ENCODE measurements around the gene S100A10.

S100A10 gene

GRCh38 chr1:151960780-151961513 is 32.7 kb downstream of the S100A10 start:
- no peak for DNase-seq

GRCh38 chr1:151958959-151959358 is 34.7 kb downstream of the S100A10 start:
- no peak for DNase-seq

GRCh38 chr1:151956957-151957497 is 36.6 kb downstream of the S100A10 start:
- DNase-seq = no peak

GRCh38 chr1:151953409-151954094 is 40.1 kb downstream of the S100A10 start:
- DNase-seq = no peak

GRCh38 chr1:151952811-151953210 is 40.8 kb downstream of the S100A10 start:
- no peak for DNase-seq

- no peak for DNase-seq
These were observed 44.1 kb downstream of the S100A10 start for GRCh38 chr1:151949371-151950193.

- no peak for DNase-seq
These were observed 45.2 kb downstream of the S100A10 start for GRCh38 chr1:151948506-151948905.

- no peak for DNase-seq
These were observed 46.5 kb downstream of the S100A10 start for GRCh38 chr1:151947140-151947539.

GRCh38 chr1:151945725-151946722 is 47.6 kb downstream of the S100A10 start:
- peak; percentile 78 for DNase-seq

GRCh38 chr1:151944857-151945575 is 48.6 kb downstream of the S100A10 start:
- no peak for DNase-seq

GRCh38 chr1:151944126-151944856 is 49.4 kb downstream of the S100A10 start:
- no peak for DNase-seq

GRCh38 chr1:151943591-151943990 is 50.1 kb downstream of the S100A10 start:
- no peak for DNase-seq

GRCh38 chr1:151942882-151943281 is 50.8 kb downstream of the S100A10 start:
- DNase-seq = no peak

GRCh38 chr1:151940541-151940940 is 53.1 kb downstream of the S100A10 start:
- no peak for DNase-seq

- no peak for DNase-seq
These were observed 53.9 kb downstream of the S100A10 start for GRCh38 chr1:151939779-151940178.

- DNase-seq = no peak
These were observed 54.5 kb downstream of the S100A10 start for GRCh38 chr1:151939141-151939540.

GRCh38 chr1:151936653-151937052 is 57.0 kb downstream of the S100A10 start:
- no peak for DNase-seq

- no peak for DNase-seq
These were observed 57.6 kb downstream of the S100A10 start for GRCh38 chr1:151935894-151936602.

GRCh38 chr1:151935154-151935553 is 58.5 kb downstream of the S100A10 start:
- DNase-seq = no peak

GRCh38 chr1:151934048-151934493 is 59.6 kb downstream of the S100A10 start:
- peak; percentile 33 for DNase-seq

All from activated CD4-positive, alpha-beta T cell treated with anti-CD3 and anti-CD28 coated beads, Interleukin-2, amount 50 U/mL, for 1 hour (primary cell).